RWPE2 (cell line): ENCODE data around the gene SPINT2.

ENCODE experiments used
- ATAC-seq: fragments of 200-7000 bp; cut with Tn5 transposase; 3 replicates; pipeline ENCODE4 v1.9.1; 2021; ENCODE audit warnings: low read depth
- DNase-seq: peaks from one replicate; pipeline ENCODE4 v3.0.0-alpha.2; 2020; ENCODE audit warnings: low spot score
- H3K27ac ChIP-seq: fragments of 450-650 bp; 2 replicates; pipeline ENCODE4 v1.5.1; 2017; ENCODE audit warnings: mild to moderate bottlenecking; ENCODE audit not compliant: poor library complexity, severe bottlenecking
- H3K27me3 ChIP-seq: fragments of 250-450 bp; sonication (Bioruptor Pico); 2 replicates; pipeline ENCODE4 v1.5.1; 2021; ENCODE audit warnings: mild to moderate bottlenecking, moderate library complexity; ENCODE audit not compliant: insufficient read depth, poor library complexity, severe bottlenecking
- H3K36me3 ChIP-seq: fragments of 250-450 bp; sonication (Bioruptor Pico); 2 replicates; pipeline ENCODE4 v1.5.1; 2020; ENCODE audit warnings: low read depth, mild to moderate bottlenecking, moderate library complexity
- H3K4me1 ChIP-seq: fragments of 250-450 bp; sonication (Bioruptor Pico); 2 replicates; pipeline ENCODE4 v1.5.1; 2021; ENCODE audit warnings: mild to moderate bottlenecking, moderate library complexity; ENCODE audit not compliant: insufficient read depth, poor library complexity, severe bottlenecking
- H3K4me3 ChIP-seq: fragments of 250-450 bp; sonication (Bioruptor Pico); 2 replicates; pipeline ENCODE4 v1.5.1; 2021; ENCODE audit warnings: mild to moderate bottlenecking, moderate library complexity; ENCODE audit not compliant: severe bottlenecking
- H3K9me3 ChIP-seq: fragments of 250-450 bp; sonication (Bioruptor Pico); 2 replicates; pipeline ENCODE4 v1.5.1; 2021; ENCODE audit warnings: mild to moderate bottlenecking, moderate library complexity; ENCODE audit not compliant: severe bottlenecking
- TF ChIP-seq, protein P1 (sequence below): fragments of 450-650 bp; IDR thresholded peaks from one replicate; pipeline ENCODE4 v1.5.1; 2017; ENCODE audit warnings: mild to moderate bottlenecking, moderate library complexity; ENCODE audit not compliant: poor library complexity, severe bottlenecking

The SPINT2 gene

DNA sequence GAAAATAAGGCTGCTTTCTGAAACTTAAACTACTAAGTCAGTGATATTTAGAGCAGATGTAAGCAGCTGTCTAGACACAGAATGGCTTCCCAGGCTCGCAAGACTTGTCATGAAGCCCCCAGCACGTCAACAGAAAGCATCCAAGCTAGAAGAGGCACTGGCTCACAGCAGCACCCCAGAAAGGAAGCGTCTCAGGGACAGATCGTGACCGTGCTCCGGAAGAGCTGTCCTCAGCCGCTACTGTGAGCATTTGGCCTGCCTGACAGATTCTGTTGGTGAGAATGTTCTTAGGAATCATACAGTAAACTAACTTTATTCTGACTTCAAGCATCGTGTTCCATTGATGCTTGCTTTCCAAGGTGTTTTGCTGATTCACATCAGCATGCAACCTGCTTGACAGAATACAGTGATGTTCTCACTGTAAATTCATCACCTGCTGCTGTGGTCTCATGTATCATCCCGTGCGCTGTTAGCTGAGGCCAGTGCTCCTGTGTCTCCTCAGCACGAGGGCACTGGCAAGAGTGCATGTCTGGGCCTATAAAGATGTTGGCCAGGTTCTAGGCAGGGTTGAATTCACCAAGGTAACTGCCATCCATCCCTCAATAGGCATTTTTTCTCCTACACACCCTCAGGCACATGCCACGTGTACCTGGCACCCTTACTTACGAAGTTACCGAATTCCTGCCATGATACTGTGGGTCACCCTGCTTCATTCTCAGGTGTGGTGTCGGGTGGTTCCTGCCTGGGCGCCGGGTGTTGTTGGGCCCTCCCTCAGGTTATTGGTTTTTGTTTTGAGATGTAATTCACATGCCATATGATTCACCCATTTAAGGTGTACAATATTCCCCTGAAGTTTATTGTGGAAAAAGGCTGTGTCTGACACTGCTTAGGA is 15.9 kb downstream of the SPINT2 start:
- Histone ChIP-seq H3K4me3 (no peak overlapping the region), H3K27me3 (no peaks in the 10 kb centered on the region), H3K36me3 (peaks cover 73% of the 10 kb centered on the region), H3K4me1 (peaks cover 30% of the 10 kb centered on the region), H3K27ac (no peak overlapping the region), H3K9me3 (no peaks in the 10 kb centered on the region)
- DNase-seq (no peak), ATAC-seq (peak; percentile 31; the same call in 2 of the 3 replicates)
- TF ChIP-seq, protein P1, sequence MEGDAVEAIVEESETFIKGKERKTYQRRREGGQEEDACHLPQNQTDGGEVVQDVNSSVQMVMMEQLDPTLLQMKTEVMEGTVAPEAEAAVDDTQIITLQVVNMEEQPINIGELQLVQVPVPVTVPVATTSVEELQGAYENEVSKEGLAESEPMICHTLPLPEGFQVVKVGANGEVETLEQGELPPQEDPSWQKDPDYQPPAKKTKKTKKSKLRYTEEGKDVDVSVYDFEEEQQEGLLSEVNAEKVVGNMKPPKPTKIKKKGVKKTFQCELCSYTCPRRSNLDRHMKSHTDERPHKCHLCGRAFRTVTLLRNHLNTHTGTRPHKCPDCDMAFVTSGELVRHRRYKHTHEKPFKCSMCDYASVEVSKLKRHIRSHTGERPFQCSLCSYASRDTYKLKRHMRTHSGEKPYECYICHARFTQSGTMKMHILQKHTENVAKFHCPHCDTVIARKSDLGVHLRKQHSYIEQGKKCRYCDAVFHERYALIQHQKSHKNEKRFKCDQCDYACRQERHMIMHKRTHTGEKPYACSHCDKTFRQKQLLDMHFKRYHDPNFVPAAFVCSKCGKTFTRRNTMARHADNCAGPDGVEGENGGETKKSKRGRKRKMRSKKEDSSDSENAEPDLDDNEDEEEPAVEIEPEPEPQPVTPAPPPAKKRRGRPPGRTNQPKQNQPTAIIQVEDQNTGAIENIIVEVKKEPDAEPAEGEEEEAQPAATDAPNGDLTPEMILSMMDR, result no peak

- no peak for DNase-seq
- Histone ChIP-seq H3K36me3 (peaks cover 86% of the 10 kb centered on the region), H3K4me3 (no peak overlapping the region), H3K4me1 (peaks cover 28% of the 10 kb centered on the region), H3K27me3 (no peaks in the 10 kb centered on the region), H3K27ac (peak overlapping the region; percentile 4), H3K9me3 (no peaks in the 10 kb centered on the region)
- TF ChIP-seq, protein P1, result no peak
- ATAC-seq, result no peak
Observed at GRCh38 chr19:38281811-38282566, 17.6 kb downstream of the SPINT2 start.

DNA sequence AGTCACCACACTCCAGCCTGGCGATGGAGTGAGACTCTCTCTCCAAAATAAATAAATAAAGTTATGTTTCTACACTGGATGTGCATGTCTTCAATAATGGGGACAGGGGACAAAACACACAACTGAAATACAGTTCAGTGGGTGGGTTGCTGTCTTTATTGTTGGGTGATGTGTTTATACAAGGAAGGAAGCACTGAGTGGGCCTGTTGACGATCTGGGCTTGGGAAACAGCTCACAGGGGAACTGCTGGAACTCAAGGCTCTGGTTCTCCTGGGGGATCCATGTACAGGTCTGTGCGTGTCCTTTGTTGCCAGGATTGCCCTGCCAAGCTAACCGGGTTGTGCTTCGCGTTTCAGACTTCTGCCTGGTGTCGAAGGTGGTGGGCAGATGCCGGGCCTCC is 18.9 kb downstream of the SPINT2 start:
- Histone ChIP-seq H3K36me3 (peaks cover 95% of the 10 kb centered on the region), H3K27ac (peak overlapping the region; percentile 4), H3K4me1 (peaks cover 15% of the 10 kb centered on the region), H3K9me3 (no peaks in the 10 kb centered on the region), H3K27me3 (no peaks in the 10 kb centered on the region), H3K4me3 (no peak overlapping the region)
- no peak for ATAC-seq
- DNase-seq, result no peak
- TF ChIP-seq, protein P1, result no peak

DNA sequence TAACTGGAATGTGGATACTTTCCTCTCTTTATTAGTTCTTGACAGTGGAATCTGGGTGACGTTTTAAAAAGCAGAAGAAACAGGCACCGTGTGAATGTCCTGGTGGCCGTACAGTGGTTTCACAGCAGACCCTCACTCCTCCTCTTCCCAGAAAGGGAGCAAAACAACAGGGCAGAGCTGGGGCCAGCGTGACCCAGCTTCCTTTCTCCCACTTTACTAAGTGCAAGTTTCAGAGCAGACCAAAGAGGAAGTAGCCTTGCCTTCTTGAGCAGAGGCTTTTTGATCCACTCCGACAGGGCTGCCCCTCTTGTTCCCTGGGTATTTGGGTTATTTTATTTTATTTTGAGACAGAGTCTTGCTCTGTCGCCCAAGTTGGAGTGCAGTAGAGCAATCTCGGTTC is 20.0 kb downstream of the SPINT2 start:
- ATAC-seq, result no peak
- Histone ChIP-seq H3K27me3 (no peaks in the 10 kb centered on the region), H3K27ac (no peak overlapping the region), H3K4me3 (no peak overlapping the region), H3K36me3 (peaks cover 95% of the 10 kb centered on the region), H3K9me3 (no peaks in the 10 kb centered on the region), H3K4me1 (peaks cover 14% of the 10 kb centered on the region)
- TF ChIP-seq, protein P1, result no peak
- no peak for DNase-seq
